NCI-H2081 treated with DMSO at 0.1 percent for 48 hours (cell line): ENCODE data around the gene CCHCR1.

Experiments
- DNase-seq: peaks from one replicate; lab custom pipeline; 2025; lab: John Stamatoyannopoulos, UW

The CCHCR1 gene

DNA sequence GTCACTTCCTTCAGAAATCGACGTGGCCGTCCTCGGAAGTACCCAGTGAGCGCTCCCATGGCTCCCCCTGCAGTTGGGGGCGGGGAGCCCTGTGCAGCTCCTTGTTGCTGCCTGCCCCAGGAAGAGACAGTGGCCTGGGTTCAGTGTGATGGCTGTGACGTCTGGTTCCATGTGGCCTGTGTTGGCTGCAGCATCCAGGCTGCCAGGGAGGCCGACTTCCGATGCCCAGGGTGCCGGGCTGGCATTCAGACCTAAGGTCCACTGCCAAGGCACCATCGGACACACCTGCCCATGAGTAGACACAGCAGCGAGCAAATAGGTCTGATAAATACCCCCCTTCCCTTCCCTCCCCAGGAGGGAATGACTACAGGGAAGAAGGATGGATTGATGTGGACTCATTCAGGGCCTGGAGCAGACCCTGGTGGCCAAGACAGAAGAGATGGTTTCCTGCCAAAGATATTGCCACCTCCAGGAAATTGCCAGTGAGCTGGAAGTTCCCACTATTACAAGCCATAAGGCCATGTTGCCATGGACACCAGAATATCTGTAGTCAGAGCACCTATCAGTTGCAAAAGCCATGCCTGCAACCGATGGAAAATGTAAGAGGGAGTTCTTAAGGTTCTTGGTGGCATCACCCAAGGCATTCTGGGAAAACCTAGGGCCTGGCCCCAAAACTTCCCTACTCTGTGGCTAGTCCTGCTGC, 5.0 kb upstream of the CCHCR1 start:
- DNase-seq = no peak

DNA sequence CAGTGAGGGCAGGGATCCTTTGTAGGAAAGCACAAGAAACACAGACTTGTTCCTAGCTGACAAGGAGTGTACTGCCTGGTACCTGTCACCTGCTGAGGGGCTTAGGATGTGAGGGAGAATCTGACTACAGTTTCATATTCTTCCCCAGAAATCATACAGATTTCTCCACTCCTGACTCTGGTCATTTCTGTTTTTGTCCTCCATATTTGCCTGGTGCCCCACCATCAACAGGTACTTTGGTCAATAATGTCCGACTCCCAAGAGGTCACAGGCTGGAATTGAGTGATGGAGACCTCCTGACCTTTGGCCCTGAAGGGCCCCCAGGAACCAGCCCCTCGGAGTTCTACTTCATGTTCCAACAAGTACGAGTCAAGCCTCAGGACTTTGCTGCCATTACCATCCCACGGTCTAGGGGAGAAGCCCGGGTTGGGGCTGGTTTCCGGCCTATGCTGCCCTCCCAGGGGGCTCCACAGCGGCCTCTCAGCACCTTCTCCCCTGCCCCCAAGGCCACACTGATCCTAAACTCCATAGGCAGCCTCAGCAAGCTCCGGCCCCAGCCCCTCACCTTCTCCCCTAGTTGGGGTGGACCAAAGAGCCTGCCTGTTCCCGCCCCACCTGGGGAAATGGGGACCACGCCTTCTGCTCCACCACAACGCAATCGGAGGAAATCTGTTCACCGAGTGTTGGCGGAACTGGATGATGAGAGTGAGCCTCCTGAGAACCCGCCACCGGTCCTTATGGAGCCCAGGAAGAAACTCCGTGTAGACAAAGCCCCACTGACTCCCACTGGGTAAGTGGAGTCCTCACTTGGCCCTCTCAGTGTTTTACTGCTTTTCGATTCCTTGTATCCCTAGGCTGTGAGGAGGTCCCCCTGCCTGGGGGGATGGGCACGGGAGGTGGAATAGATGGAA, 3.9 kb upstream of the CCHCR1 start:
- no peak for DNase-seq

DNA sequence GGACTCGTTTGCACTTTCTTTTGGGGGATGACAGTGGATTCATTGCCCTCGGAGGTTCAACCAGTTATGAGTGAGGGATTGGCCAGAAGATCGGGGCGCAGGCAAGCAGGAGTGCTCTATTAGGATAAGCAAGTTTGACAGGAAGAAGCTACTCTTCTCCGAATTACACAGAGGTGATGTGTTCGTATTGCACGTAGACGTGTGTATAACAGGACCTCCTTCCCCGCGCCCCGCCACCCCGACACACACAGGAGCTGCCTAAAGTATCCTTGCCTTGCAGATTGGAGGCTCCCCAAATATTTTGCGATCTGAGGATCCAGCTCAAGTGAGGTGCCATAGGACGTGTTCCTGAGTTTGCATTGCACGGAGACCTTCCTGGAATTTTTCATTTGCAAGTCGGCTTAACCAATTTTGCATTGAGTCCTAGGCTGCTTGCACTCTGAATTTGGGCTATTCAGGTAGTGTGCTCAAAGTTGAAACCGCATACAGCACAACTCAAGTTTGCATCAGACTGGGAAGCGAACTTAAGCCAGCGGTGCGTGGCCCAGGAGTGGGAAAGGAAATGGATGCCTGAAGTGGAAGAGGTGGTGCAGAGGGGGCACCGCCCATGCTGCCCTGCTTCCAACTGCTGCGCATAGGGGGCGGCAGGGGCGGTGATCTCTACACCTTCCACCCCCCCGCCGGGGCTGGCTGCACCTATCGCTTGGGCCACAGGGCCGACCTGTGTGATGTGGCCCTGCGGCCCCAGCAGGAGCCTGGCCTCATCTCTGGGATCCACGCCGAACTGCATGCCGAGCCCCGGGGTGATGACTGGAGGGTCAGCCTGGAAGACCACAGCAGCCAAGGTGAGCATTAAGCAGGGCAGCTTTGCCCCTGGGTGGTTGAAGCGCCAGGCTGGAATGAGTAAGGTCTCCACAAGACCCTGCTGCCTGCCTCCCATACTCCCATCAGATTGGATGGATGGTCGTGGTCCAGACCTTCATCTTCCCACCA, 1.6 kb upstream of the CCHCR1 start:
- no peak for DNase-seq

DNA sequence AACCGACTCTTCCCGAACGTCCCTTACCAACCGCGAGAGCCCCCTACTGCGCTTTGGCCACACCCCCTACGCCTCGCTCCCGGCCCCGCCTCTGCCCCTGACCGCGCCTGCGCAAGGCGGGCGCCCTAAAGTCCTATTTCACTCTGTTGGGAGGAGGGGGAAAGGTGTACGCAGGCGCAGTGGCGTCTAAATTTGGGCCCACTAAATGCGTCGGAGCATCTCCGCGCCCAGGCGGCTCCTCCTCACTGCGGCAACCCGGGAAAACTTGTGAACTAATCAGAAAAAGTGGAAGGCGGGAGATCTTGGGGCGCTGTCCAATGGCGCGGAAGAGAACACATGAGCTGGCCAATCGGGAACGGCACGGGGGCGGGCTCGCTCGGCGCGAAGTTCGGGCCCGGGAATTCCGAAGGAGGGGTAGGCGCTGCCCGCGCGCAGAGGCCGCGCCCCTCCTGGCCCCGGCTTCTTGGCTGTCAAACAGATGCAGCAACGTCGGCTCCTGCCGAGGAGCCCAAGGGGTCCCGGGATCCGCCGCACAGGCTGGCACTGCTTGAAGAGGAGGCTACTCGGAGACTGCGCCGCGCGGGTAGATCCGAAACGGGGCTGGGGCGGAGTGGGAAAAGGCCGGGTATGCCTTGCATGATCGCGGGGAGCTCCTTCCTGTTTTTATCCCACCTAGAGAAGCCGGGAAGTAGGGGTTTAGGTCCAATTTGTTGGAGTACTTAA, 699 bp upstream of the CCHCR1 start, which contains the start of gene TCF19:
TSS of gene TCF19 (plus strand) at position 450 of the 723 bp plus-strand sequence. CDS start 881 bp downstream, outside the sequence.
- DNase-seq = peak; percentile 94

DNA sequence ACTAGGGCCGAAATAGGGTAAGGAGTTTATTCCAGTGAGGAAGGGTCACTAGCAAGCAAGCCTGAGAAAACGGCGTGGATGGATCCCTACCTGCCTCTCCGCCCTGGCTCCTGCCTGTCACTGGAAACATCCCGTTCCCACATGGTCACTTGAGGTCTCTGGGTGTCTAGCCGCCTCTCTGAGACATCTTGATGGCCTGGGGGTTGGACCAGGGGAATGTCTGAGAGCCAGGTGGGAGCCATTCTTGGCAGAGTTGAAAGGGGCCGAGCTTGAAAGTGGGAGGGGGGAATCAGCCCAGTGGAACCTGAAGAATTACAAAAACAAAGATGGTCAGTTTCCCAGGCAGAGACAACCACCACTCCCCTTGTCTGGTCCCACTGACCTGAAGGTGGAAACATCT, 961 bp downstream of the CCHCR1 start:
- DNase-seq = no peak

DNA sequence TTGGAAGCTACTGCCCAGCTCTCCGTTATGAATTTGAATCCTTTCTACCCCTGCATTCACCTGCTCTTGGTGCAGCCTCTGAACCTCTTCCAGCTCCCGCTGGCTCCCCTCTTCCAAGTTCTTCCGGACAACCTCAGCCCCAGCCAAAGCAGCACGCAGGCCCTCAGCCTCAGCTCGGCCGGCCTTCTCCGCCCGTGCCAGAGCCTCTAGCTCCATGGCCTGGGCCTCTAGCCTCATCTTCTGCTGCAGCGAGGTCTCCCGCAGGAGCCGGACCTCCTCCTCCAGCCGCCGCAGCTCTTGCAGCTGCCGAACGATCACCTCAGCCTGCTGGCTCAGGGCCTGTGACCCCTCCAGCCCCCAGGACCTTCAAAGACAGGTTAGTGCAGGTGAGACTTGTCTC, 3.2 kb downstream of the CCHCR1 start:
- no peak for DNase-seq

DNA sequence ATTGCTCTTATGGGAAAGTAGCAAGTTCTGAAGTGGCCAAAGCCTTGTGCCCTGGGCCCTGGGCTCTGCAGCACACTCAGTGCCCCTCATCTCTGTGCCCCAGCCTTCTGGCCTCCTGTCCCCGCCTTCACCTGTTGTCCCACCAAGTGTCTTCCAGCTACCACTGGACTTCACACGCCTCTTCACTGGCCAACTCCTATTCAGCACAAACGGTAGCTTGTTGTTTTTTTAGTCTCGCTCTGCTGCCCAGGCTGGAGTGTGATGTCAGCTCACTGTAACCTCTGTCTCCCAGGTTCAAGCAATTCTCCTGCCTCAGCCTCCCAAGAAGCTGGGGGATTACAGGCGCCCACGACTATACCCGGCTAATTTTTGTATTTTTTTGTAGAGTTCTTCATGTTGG, 4.8 kb downstream of the CCHCR1 start:
- no peak for DNase-seq

DNA sequence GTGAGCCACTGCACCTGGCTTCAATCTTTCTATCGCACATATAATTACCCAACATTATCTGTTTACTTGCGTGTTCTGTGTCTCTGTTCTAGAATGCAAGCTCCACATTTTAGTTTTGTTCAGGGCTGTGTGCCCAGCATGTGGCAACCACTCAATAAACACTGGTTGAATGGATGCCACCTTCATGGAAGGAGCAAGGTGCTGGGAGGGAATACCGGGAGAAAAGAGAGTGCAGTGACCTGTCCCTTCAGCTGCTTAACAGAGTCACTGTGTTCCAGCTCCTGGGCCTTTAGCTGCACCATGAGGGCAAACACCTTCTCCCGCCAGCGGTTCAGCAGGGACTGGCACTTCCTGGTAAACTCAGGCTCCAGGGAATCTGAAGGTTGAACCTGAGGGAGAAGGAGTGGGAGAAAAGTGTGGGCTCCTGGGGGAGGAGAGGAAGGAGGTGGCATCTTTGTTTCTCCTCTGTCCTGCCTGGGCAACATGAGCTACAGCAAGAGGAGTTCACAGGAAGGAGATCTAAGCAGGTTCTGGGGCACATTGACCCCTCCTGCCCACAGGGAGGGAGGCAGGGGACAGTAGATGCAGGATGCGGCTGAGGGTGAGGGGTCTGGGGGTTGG, 7.7 kb downstream of the CCHCR1 start:
- DNase-seq = no peak

DNA sequence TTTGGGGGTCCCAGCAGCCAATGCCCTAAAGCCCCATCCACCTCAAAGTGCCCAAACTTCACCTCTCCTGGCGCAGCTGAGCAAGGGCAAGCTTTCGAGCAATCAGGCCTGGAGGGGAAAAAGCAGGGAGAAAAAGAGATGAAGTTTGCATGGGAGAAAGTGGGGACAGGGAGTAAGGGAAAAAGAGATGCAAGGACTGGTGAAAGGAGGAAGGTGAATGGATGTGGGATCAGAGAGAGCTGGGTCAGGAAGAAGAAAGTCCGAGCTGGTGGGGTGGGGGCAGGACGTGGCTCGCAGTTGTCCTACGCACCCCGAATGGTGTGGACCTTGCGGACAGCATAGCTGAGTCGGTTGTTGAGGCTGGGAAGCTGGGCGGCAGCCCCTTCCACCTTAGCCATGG, 12.2 kb downstream of the CCHCR1 start:
- DNase-seq = no peak

DNA sequence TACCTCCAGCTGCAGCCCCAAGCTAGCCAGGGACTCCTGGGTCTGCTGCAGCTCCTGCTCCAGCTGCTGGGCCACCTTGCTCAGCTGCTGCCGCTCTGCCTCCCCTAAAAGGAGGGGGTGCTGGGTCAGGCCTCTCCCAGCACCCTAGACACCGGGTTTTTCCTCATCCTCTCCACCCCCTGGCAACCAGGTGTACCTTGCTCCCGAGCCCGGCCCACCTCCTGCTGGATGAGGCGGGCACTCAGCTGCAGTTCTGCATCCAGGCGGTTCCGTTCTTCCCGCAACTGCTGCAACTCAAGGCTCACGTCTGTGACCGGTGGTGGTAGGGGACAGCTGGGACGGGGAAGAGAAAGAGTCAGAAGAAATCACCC, 12.6 kb downstream of the CCHCR1 start:
- no peak for DNase-seq

DNA sequence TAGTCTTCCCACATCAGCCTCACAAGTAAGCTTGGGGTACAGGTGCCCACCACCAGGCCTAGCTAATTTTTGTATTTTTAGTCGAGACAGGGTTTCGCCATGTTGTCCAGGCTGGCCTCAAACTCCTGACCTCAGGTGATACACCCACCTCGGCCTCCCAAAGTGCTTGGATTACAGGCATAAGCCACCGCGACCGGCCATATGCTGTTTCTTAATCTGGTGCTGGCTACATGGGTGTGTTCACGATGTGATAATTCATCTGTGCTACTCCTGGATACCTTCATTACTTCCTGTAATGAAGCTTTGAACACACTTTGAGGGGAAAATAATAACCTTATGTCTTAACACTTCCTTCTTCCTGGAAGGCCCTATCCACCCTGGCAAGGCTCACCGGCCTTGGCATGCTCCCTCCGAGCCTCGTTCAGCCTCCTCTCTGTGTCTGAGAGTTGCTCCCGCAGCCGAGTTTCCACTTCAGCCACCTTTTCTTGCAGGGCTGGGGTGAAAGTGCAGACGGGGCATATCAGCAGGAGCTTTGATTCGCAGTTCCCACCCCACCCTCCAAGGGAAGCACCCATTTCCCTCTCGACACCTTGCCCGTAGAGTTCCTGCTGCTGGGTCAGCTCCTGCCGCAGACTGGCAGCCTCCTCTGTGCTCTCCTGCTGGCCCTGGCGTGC, 13.2 kb downstream of the CCHCR1 start:
- no peak for DNase-seq

DNA sequence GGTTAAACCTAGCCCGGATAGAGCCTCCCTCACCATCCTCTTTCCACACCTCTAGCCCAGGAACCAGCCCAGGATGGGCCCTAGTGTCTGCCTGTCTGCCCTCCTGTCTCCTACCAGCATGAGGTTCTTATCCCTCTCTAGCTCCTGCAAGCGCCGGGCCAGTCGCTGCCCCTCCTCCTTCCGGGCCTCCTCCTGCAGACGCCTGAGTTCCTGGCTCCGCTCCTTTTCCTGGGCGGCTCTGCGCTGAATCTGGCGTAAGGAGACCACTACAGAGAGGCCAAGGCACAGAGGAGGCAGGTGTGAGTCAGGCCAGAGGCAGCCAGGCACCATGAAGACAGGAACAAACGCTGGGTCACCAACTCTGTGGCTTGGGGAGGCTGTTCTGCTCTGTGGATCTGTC, 14.5 kb downstream of the CCHCR1 start:
- no peak for DNase-seq

DNA sequence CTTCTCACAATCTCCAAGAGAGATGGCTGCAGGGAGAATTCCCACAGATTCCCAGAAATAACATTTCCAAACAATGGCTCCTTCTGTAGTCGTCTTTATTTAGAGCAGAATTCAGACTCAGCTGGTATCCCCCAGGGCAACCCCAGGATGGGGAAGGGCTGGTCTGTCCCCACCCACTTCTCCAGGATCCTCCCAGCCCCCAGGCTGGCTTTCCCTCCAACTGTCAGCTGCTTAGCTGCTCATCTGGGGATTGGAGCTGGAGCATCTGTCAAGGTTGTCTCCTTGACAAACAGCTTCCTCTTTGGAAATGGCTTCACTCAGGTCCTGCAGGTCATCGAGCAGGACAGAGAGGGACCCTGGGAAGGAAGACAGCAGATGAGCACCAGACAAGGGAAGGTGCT, 15.2 kb downstream of the CCHCR1 start:
- no peak for DNase-seq

DNA sequence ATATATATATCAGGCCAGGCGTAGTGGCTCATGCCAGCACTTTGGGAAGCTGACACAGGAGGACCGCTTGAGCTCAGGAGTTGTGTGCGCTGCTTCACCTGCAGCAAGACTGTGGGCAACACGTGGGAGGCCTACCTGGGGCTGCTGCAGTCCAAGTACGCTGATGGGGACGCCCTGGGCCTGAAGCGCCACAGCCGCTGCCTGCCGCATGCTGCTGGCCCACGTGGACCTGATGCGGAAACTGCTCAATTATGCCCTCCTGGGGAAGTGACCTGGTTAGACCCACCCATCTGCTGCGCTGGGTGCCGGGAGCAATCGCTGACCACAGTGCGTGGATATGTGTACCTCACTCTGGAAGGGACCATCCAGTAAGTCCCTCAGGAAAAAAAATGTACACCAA, 17.0 kb downstream of the CCHCR1 start:
- DNase-seq = no peak

DNA sequence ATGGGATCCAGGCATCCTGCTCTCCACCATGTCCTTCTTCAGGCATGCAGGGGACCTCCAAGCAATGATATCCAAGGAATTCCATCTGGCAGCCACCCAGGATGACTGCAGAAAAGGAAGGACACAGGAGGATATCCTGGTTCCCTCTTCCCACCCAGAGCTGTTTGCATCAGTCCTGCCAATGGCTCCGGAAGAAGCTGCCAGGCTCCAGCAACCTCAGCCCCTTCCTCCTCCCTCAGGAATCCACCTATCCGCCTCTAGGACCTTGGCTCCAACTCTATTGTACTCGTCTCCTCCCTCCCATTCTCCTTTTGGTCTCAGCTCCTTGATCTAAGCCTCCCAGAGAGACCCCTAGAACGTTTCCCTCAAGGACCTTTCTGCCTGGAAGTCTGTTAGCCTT, 18.0 kb downstream of the CCHCR1 start:
- no peak for DNase-seq

DNA sequence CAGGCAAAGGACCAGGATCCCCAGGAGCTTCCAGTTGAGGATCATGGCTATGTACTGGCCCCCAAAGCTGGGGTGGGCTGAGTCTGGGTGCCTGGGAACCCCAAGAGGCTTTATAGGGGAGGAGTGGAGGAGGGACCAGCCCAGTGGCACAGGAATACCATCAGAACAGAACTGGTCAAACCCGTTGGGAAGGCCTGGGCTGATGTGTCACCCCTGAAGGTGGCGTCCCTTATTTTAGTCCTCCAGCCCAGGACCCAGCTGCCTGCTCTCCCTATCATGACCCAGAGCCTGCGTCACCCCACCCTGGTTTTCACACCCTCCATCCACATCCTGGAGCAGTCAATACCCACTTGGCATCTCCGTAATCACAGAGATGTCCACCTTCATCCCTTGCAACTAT, 18.6 kb downstream of the CCHCR1 start, which contains the start of gene PSORS1C2:
TSS of gene PSORS1C2 (minus strand) at position 85 of the 400 bp plus-strand sequence. CDS start at position 45, 40 bp downstream.
- no peak for DNase-seq

DNA sequence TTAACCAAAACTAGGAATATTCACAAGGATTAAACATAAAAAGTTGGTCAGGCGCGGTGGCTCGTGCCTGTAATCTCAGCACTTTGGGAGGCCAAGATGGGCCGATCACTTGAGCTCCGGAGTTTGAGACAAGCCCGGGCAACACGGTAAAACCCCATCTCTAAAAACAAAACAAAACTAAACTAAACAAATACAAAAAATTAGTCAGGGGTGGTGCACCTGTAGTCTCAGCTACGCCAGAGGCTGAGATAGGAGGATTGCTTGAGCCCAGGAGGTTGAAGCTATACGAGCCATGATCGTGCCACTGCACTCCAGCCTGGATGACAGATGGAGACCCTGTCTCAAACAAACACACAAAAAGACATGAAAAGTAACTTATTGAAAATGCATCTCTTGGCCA, 21.9 kb downstream of the CCHCR1 start:
- DNase-seq = no peak

DNA sequence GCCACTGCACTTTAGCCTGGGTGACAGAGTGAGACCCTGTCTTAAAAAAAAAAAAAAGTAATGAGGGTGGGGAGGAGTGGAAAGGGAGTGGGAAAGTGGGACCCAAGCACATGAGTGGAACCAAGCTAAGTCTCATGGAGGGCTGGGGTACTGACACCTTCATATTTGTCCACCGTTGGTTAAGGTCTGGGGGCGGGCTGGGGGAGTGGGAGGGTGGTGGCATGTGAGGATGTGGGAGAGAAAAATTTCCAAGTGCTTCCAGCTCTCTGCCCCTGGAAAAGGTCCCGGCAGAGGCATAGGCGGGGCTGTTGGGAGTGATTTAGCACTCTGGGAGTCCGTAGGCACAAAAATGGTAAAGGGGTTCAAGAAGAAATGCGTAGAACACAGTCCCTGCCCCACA, 24.8 kb downstream of the CCHCR1 start:
- no peak for DNase-seq

DNA sequence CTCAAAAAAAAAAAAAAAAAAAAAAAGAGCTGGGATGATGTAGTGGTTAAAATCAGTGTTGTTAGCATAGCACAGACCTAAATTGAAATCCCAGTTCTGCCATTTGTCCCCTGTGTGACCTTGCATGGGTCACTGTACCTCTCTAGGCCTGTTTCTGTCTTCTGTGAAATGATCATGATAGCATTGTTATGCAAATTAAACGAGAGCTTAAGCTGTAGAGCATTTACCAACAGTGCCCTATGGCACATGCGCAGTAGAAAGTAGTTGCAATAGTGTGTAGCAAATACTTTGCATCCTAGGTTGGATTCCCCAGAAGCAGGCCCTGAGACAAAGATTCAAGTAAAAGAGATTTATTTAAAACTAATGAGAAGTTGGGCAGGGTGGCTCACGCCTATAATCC, 26.0 kb downstream of the CCHCR1 start:
- DNase-seq = no peak

DNA sequence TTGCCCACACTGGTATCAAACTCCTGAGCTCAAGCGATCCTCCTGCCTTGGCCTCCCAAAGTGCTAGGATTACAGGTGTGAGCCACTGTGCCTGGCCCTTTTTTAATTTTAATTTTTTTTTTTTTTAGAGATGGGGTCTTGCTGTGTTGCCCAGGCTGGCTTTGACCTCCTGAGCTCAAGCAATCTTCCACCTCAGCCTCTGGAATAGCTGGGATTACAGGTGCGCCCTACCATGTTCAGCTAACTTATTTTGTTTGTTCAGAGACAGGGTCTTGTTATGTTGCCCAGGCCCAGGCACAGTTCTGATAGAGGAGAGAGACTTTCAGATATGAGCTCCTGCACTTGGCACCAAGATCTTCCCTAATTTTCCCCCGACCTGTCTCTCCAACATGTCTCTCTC, 26.9 kb downstream of the CCHCR1 start:
- DNase-seq = no peak
